Natural killer cell (primary cell): ENCODE results near the gene CRAMP1. TPM values are rescaled to one million over a fixed set of nuclear protein-coding genes. Genes with fewer than 3 reads are reported as not detected.

Experiments used
- ATAC-seq, 3 donors: fragments of 150-1000 bp in 2 of 3; fragments of 200-7000 bp in 1 of 3; cut with Tn5 transposase; 1 replicate in 1 of 3; 2 replicates in 2 of 3; pipeline ENCODE4 v1.10.0; 2021; ENCODE audit warnings: mild to moderate bottlenecking in 2 of 3, moderate library complexity in 2 of 3
- DNase-seq, 2 donors: peaks; one replicate each; pipeline versions ENCODE4 v3.0.0 to v3.0.0-alpha.2; 2013 to 2021; ENCODE audit warnings: mixed read lengths in 1 of 2
- H3K27ac ChIP-seq: one replicate; pipeline ENCODE4 v1.5.1; 2013; ENCODE audit warnings: mild to moderate bottlenecking, low read length
- H3K27me3 ChIP-seq: one replicate; pipeline ENCODE4 v1.6.1; 2013; ENCODE audit warnings: low read length; ENCODE audit not compliant: control insufficient read depth, insufficient read depth
- H3K36me3 ChIP-seq: one replicate; pipeline ENCODE4 v1.6.1; 2013; ENCODE audit warnings: low read length; ENCODE audit not compliant: control insufficient read depth, insufficient read depth
- H3K4me1 ChIP-seq: one replicate; pipeline ENCODE4 v1.6.1; 2013; ENCODE audit warnings: low read length; ENCODE audit not compliant: control insufficient read depth, insufficient read depth
- H3K4me3 ChIP-seq: one replicate; pipeline ENCODE4 v1.5.1; 2013; ENCODE audit warnings: low read length
- H3K9me3 ChIP-seq: one replicate; pipeline ENCODE4 v1.6.1; 2013; ENCODE audit warnings: low read length; ENCODE audit not compliant: control insufficient read depth, insufficient read depth
- H3K27ac Mint-ChIP-seq, 2 donors: one replicate each; pipeline ENCODE4 v1.8.0; 2022; ENCODE audit warnings: mild to moderate bottlenecking in 2 of 2, mixed read lengths in 2 of 2, moderate library complexity in 1 of 2
- H3K27me3 Mint-ChIP-seq, 2 donors: one replicate each; pipeline ENCODE4 v1.8.0; 2022; ENCODE audit warnings: low read depth in 2 of 2, mixed read lengths in 2 of 2
- H3K36me3 Mint-ChIP-seq: one replicate; pipeline ENCODE4 v1.8.0; 2022; ENCODE audit warnings: mixed read lengths
- H3K4me1 Mint-ChIP-seq, 2 donors: one replicate each; pipeline ENCODE4 v1.8.0; 2022; ENCODE audit warnings: mixed read lengths in 2 of 2
- H3K4me3 Mint-ChIP-seq: one replicate; pipeline ENCODE4 v1.8.0; 2022; ENCODE audit warnings: mild to moderate bottlenecking, moderate library complexity, mixed read lengths
- H3K9me3 Mint-ChIP-seq, 2 donors: one replicate each; pipeline ENCODE4 v1.8.0; 2022; ENCODE audit warnings: mixed read lengths in 2 of 2
- WGBS: methylation state at CpG from one replicate; pipeline ENCODE4 v1.1.7; 2013; ENCODE audit warnings: missing lambda C conversion rate; ENCODE audit not compliant: insufficient coverage; 5-methylcytosine and 5-hydroxymethylcytosine counted together
- intact Hi-C: fragments of 100-400 bp; cut with micrococcal nuclease; formaldehyde crosslinking; loops from one replicate; pipeline ENCODE4 v1.14.2; 2022
- total RNA-seq, 4 donors: library from RNA; stranded (reverse); fragments of 120-200 nt in 1 of 4; gene quantifications; one replicate each; pipeline versions ENCODE4 v1.2.3 to v1.2.4, GENCODE V29; 2013 to 2022
- TF ChIP-seq, protein P1 (sequence below): fragments of 200-600 bp; IDR thresholded peaks from one replicate; pipeline ENCODE4 v1.8.0; 2022; ENCODE audit warnings: antibody characterized with exemption

Gene CRAMP1
- total RNA-seq, 3 donors from 2014 or later (not counting 1 experiment from before 2014, with no cell fraction given), result 47.8 to 49.8 (median 49.6) TPM

DNA sequence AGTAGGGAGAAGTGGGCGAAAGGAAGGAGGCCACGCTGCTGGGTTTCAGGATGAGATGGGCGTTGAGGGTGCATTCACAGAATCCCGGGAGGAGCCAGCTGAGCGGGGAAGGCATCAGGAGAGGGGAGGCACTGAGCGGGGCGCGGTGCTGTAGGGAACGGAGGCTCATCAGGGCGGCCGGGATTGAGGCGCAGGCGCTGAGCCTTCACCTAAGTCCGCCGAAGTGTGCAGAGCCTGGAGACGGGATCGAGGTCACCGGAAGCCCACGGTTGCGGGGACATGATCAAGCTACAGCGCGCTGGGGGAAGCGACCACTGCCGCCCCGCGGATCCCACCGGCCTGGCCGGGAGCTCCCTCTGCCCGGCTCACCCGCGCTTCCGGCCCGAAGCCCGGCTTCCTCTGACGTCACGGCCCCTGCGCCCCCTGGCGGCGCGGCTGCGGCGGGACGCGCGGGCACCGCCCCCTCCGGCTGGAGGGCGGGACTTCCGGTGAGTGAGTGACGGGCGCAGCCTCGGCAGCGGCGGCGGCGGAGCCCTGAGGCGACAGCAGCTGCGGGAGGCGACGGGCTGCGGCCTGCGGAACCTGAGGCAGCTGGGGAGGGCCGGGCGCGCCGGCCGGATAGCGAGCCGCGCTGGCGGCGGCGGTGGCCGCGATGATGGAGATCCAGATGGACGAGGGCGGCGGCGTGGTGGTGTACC, 93.7 kb downstream of the CRAMP1 start, which contains the start of gene MAPK8IP3:
Gene MAPK8IP3, plus strand, starts transcription at position 508 of the 698 bp plus-strand sequence. Its CDS starts 145 bp downstream, at position 653.
- Histone ChIP-seq H3K9me3 (no peaks in the 10 kb centered on the region), H3K27ac (peak within 1 kb of the TSS; percentile 73), H3K4me3 (peak within 1 kb of the TSS; percentile 83), H3K36me3 (no peaks in the 10 kb centered on the region), H3K27me3 (no peaks in the 10 kb centered on the region), H3K4me1 (peaks cover 39% of the 10 kb centered on the region)
- no peaks in the 10 kb centered on the region for H3K9me3 Mint-ChIP-seq
- ATAC-seq (peak; percentile 81 to 95 (median 86)), DNase-seq (peak; percentile 97 to 100)
- H3K4me1 Mint-ChIP-seq, result peaks cover 22 to 33% of the 10 kb centered on the region in 2 donors
- peak within 1 kb of the TSS; percentile 98 to 99 for H3K27ac Mint-ChIP-seq
- H3K4me3 Mint-ChIP-seq, result peak within 1 kb of the TSS; percentile 100
- H3K36me3 Mint-ChIP-seq, result no peaks in the 10 kb centered on the region
- peaks cover 0 to 3% of the 10 kb centered on the region in 2 donors for H3K27me3 Mint-ChIP-seq
- WGBS, result under 1% methylated on average over 79 of the region's 79 CpGs
- intact Hi-C loops, result loop anchor here (2.0 to 10.0 kb wide), 3 partner anchors 27 to 351 kb away; partner anchors contain the start of genes CRAMP1, GNPTG, IFT140 and JPT2
- TF ChIP-seq, protein P1, sequence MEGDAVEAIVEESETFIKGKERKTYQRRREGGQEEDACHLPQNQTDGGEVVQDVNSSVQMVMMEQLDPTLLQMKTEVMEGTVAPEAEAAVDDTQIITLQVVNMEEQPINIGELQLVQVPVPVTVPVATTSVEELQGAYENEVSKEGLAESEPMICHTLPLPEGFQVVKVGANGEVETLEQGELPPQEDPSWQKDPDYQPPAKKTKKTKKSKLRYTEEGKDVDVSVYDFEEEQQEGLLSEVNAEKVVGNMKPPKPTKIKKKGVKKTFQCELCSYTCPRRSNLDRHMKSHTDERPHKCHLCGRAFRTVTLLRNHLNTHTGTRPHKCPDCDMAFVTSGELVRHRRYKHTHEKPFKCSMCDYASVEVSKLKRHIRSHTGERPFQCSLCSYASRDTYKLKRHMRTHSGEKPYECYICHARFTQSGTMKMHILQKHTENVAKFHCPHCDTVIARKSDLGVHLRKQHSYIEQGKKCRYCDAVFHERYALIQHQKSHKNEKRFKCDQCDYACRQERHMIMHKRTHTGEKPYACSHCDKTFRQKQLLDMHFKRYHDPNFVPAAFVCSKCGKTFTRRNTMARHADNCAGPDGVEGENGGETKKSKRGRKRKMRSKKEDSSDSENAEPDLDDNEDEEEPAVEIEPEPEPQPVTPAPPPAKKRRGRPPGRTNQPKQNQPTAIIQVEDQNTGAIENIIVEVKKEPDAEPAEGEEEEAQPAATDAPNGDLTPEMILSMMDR, result peak; percentile 93

DNA sequence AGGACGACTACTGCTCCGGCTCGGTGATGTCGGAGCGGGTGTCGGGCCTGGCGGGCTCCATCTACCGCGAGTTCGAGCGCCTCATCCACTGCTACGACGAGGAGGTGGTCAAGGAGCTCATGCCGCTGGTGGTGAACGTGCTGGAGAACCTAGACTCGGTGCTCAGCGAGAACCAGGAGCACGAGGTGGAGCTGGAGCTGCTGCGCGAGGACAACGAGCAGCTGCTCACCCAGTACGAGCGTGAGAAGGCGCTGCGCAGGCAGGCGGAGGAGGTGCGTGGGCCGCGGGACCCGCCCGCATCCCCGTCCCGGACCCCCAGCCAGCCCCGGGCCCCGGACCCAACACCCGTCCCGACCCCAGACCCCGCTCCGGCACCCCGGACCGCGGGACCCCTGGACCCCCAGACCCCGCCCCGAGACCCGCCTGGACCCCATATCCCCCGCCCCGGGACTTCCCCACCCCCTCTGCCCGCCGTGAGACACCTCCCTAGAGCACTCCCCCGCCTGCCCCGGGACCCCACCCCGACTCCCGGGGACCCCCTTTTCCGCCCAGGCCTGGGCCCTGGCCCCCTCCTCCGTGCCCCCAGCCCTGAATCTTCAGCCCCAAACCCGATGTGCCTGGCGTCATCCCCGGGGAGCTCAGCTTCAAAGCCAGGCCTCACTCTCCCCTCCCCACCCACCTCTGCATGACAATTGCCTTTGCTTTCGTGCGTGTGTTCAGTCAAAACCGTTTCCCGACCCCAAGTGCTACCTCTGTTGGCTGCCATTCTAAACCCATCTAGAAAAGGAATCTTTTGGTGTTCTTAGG, 94.4 kb downstream of the CRAMP1 start:
- no peaks in the 10 kb centered on the region for H3K27me3 ChIP-seq
- Mint-ChIP-seq H3K27ac (peak overlapping the region; percentile 98 to 99), H3K36me3 (no peaks in the 10 kb centered on the region), H3K4me3 (peak overlapping the region; percentile 100), H3K27me3 (peaks cover 0 to 3% of the 10 kb centered on the region in 2 donors), H3K9me3 (no peaks in the 10 kb centered on the region), H3K4me1 (peaks cover 22 to 33% of the 10 kb centered on the region in 2 donors)
- H3K4me3 ChIP-seq, result peak overlapping the region; percentile 83
- peak overlapping the region; percentile 72 for H3K27ac ChIP-seq
- no peaks in the 10 kb centered on the region for H3K36me3 ChIP-seq
- DNase-seq (peak in 1 of 2 donors; percentile 73), ATAC-seq (peak; percentile 26 to 50 (median 33))
- H3K9me3 ChIP-seq, result no peaks in the 10 kb centered on the region
- under 1% methylated on average over 59 of the region's 62 CpGs for WGBS
- H3K4me1 ChIP-seq, result peaks cover 39% of the 10 kb centered on the region
- intact Hi-C loops, result loop anchor here (2.0 to 10.0 kb wide), 3 partner anchors 28 to 352 kb away; partner anchors contain the start of genes CRAMP1, GNPTG, IFT140 and JPT2
- TF ChIP-seq, protein P1, result no peak

DNA sequence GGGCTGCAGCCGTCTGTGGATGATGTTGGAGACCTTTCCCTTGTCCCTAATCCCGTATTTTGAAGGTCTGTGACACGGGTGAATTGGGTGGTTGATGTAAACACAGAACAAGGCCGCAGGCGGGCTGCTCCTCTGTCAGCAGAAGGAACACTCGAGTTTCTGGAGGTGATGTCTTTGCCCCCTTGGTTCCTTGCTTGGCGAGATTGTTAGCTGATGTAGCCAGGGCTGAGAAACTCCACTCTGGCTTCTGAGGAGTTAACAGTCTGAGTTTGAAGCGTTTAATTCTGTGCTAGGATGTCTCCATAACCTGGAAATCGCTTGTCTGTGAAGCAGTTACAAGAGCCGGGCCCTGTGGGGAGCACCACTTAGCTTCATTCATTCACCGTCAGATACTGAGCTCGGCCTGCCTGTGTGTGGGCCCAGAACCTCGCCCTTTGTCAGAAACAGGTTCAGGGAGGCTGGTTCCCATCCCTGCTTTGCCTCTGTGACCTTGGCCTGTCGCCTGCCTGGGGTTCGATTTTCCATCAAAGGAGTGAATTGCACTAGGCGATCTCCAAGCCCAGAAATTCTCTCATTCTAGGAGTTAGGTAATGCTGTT, 95.1 kb downstream of the CRAMP1 start:
- Mint-ChIP-seq H3K36me3 (no peaks in the 10 kb centered on the region), H3K9me3 (no peaks in the 10 kb centered on the region), H3K4me1 (peaks cover 22 to 34% of the 10 kb centered on the region in 2 donors), H3K27me3 (peaks cover 0 to 3% of the 10 kb centered on the region in 2 donors), H3K27ac (peak overlapping the region; percentile 86 to 99), H3K4me3 (peak overlapping the region; percentile 85)
- Histone ChIP-seq H3K9me3 (no peaks in the 10 kb centered on the region), H3K4me3 (peak overlapping the region; percentile 83), H3K4me1 (peaks cover 39% of the 10 kb centered on the region), H3K27ac (peak overlapping the region; percentile 58), H3K27me3 (no peaks in the 10 kb centered on the region), H3K36me3 (no peaks in the 10 kb centered on the region)
- TF ChIP-seq, protein P1, result no peak
- ATAC-seq, result no peak
- WGBS, result 27% methylated on average over 16 of the region's 16 CpGs
- DNase-seq, result peak in 1 of 2 donors; percentile 33
- intact Hi-C loops, result loop anchor here (2.0 to 10.0 kb wide), 3 partner anchors 28 to 352 kb away; partner anchors contain the start of genes CRAMP1, GNPTG, IFT140 and JPT2
